Measurements from ENCODE around the gene C18orf32.

DNA sequence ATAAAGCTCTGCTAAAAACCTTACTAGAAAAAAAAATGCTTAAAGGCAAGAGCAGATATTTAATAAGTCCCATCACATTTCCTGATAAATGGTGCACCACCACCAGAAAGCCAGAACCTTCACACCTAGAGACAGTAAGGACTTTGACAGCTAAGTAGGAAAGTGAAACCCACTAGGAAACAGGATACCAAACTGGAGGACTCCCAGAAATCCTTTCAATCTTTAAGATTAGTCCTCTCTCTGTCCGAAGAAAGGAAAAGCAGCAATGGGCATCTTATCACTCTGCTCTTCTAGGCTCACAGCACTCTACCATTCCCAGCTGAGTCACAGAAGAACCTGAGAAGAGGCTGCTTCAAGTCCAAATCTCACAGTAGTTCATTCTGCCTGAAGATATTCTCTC, 30.2 kb downstream of the C18orf32 start:
- TF ChIP-seq, protein P1, sequence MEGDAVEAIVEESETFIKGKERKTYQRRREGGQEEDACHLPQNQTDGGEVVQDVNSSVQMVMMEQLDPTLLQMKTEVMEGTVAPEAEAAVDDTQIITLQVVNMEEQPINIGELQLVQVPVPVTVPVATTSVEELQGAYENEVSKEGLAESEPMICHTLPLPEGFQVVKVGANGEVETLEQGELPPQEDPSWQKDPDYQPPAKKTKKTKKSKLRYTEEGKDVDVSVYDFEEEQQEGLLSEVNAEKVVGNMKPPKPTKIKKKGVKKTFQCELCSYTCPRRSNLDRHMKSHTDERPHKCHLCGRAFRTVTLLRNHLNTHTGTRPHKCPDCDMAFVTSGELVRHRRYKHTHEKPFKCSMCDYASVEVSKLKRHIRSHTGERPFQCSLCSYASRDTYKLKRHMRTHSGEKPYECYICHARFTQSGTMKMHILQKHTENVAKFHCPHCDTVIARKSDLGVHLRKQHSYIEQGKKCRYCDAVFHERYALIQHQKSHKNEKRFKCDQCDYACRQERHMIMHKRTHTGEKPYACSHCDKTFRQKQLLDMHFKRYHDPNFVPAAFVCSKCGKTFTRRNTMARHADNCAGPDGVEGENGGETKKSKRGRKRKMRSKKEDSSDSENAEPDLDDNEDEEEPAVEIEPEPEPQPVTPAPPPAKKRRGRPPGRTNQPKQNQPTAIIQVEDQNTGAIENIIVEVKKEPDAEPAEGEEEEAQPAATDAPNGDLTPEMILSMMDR (IDR thresholded peaks at IDR 0.05; ENCODE audit: low read length): no peak
- no peak for TF ChIP-seq EZH2 (optimal IDR thresholded peaks at IDR 0.05; ENCODE audit: low read depth, low read length)

All from MM.1S (cell line).